Prostate gland (tissue), 2 donors: ENCODE results near the gene CCSER1.

ENCODE experiments used
- POLR2A ChIP-seq: fragments of 450-650 bp; IDR thresholded peaks from one replicate; pipeline ENCODE4 v1.6.1; 2016; ENCODE audit warnings: antibody characterized with exemption, mild to moderate bottlenecking
- POLR2AphosphoS5 ChIP-seq: sonication (generic); formaldehyde crosslinking; IDR thresholded peaks from one replicate; pipeline ENCODE4 v1.6.1; 2017; ENCODE audit warnings: antibody characterized with exemption
- TF ChIP-seq, protein P1 (sequence below), 4 experiments: fragments of 200-600 bp in 2 of 4; fragments of 450-650 bp in 2 of 4; sonication (generic) in 2 of 4; IDR thresholded peaks; 1 replicate in 3 of 4; 2 replicates in 1 of 4; pipeline ENCODE4 v1.5.1; 2016 to 2019; ENCODE audit warnings: antibody characterized with exemption in 4 of 4, mild to moderate bottlenecking in 2 of 4, moderate library complexity in 2 of 4

DNA sequence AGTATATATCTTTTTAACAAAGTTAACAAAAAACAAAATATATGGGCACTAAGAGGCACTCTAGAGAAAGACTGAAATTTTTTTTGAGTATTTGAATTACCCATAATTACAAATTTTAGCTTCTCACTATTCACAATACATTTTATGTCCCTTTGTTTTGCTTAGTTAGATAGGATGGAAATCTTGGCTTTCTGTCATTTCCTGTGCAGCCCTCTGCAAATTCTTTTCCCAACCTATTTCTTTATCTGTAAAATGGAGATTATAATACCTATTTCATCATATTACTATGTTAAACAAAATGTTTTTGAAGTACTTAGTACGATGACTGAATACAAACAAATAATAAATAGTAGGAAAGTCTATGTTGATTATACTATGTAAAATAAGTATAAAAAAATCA lies 710.0 kb downstream of the CCSER1 start:
- TF ChIP-seq, protein P1, sequence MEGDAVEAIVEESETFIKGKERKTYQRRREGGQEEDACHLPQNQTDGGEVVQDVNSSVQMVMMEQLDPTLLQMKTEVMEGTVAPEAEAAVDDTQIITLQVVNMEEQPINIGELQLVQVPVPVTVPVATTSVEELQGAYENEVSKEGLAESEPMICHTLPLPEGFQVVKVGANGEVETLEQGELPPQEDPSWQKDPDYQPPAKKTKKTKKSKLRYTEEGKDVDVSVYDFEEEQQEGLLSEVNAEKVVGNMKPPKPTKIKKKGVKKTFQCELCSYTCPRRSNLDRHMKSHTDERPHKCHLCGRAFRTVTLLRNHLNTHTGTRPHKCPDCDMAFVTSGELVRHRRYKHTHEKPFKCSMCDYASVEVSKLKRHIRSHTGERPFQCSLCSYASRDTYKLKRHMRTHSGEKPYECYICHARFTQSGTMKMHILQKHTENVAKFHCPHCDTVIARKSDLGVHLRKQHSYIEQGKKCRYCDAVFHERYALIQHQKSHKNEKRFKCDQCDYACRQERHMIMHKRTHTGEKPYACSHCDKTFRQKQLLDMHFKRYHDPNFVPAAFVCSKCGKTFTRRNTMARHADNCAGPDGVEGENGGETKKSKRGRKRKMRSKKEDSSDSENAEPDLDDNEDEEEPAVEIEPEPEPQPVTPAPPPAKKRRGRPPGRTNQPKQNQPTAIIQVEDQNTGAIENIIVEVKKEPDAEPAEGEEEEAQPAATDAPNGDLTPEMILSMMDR (IDR thresholded peaks at IDR 0.05) = no peak
- TF ChIP-seq POLR2AphosphoS5 (no peak), POLR2A (no peak)
